GM23248 (cell line): ENCODE measurements around the gene MAST3.

ENCODE experiments used
- EZH2 ChIP-seq: fragments of 200-600 bp; sonication (generic); IDR thresholded peaks from 2 replicates; pipeline ENCODE4 v1.6.1; 2018; ENCODE audit warnings: antibody characterized with exemption, mild to moderate bottlenecking; ENCODE audit not compliant: insufficient read depth, poor library complexity, severe bottlenecking
- EZH2phosphoT487 ChIP-seq: fragments of 200-600 bp; sonication (generic); IDR thresholded peaks from 2 replicates; pipeline ENCODE4 v1.6.1; 2018; ENCODE audit warnings: antibody characterized with exemption, moderate library complexity, mild to moderate bottlenecking, low read depth; ENCODE audit not compliant: insufficient read depth

DNA sequence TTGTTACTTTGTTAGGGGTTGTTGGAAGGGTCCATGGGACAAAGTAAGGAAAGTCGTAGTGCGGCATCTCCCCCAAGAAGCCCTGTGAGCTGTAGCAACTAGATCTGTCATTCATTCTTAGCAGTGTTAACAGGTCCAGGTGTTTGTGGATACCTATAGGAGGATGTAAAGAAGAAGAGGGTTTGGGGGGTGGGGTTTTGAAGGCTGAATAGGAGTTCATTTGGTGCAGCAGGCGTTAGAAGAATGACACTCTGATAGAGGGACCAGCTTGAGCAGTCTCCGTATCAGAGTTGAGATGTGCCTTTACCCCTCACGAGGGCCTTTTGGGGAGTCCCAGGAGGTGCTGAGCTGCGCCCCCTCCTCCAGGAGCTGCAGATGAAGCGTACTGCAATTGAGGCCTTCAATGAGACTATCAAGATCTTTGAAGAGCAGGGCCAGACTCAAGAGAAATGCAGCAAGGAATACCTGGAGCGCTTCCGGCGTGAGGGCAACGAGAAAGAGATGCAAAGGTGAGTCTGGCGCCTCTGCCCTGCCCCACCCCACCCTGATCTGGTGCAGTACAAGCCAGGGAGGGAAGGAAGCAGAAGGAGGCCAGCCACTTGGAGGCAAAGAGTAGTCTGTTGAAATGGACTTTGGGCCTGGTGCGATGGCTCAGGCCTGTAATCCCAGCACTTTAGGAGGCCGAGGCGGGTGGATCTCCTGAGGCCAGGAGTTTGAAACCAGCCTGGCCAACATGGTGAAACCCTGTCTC lies 68.4 kb downstream of the MAST3 start:
- TF ChIP-seq EZH2phosphoT487: no peak
- no peak for TF ChIP-seq EZH2
